Stomach (tissue), 9 donors: Measurements from ENCODE around the gene ABCF2. TPM values are rescaled to one million over a fixed set of nuclear protein-coding genes. Genes with fewer than 3 reads are reported as not detected.
A peak's percentile ranks its signal among the peaks of the same experiment; 100 is the strongest.

Source experiments
- DNase-seq, 2 donors: peaks; one replicate each; pipeline versions ENCODE4 v3.0.0 to v3.0.0-alpha.2; 2013 to 2019
- H3K27ac ChIP-seq, 5 donors: fragments of 200-600 bp in 4 of 5; sonication (generic) in 4 of 5; one replicate each; pipeline ENCODE4 v1.5.1; 2013 to 2019; ENCODE audit warnings: mild to moderate bottlenecking in 1 of 5, moderate library complexity in 1 of 5
- H3K27me3 ChIP-seq, 3 donors: fragments of 200-600 bp; sonication (generic); one replicate each; pipeline ENCODE4 v1.5.1; 2017 to 2019; ENCODE audit warnings: mixed run types in 1 of 3
- H3K36me3 ChIP-seq, 4 donors: fragments of 200-600 bp; sonication (generic); 1 replicate in 3 of 4; 2 replicates in 1 of 4; pipeline ENCODE4 v1.5.1; 2016 to 2019
- H3K4me1 ChIP-seq, 4 donors: fragments of 200-600 bp; sonication (generic); one replicate each; pipeline ENCODE4 v1.5.1; 2016 to 2019
- H3K4me3 ChIP-seq, 4 donors: fragments of 200-600 bp; sonication (generic) in 3 of 4; one replicate each; pipeline ENCODE4 v1.5.1; 2016 to 2019; ENCODE audit warnings: mild to moderate bottlenecking in 1 of 4
- H3K9me3 ChIP-seq, 4 donors: fragments of 200-600 bp; sonication (generic); one replicate each; pipeline ENCODE4 v1.5.1; 2016 to 2019
- EP300 ChIP-seq: sonication (generic); formaldehyde crosslinking; IDR thresholded peaks from one replicate; pipeline ENCODE4 v1.6.1; 2017; ENCODE audit warnings: antibody characterized with exemption
- POLR2A ChIP-seq, 4 donors: fragments of 450-650 bp; IDR thresholded peaks; one replicate each; pipeline ENCODE4 v1.6.1; 2016; ENCODE audit warnings: antibody characterized with exemption in 4 of 4, control low read depth in 2 of 4, mild to moderate bottlenecking in 1 of 4, moderate library complexity in 1 of 4
- POLR2AphosphoS5 ChIP-seq, 3 donors: sonication (generic); formaldehyde crosslinking; IDR thresholded peaks; one replicate each; pipeline ENCODE4 v1.6.1; 2016; ENCODE audit warnings: antibody characterized with exemption in 3 of 3
- WGBS, 5 donors: extraction: QIAGEN DNeasy Blood & Tissue Kit in 3 of 5; methylation state at CpG; one replicate each; pipeline versions ENCODE4 v1.1.5 to v1.1.7; 2013 to 2018; 5-methylcytosine and 5-hydroxymethylcytosine counted together
- intact Hi-C: fragments of 100-400 bp; cut with DNase I; formaldehyde crosslinking; loops from one replicate; pipeline ENCODE4 v1.15.1; 2023; ENCODE audit warnings: low total_unique reads
- polyA plus RNA-seq, 3 donors: library from polyadenylated mRNA; stranded (reverse); fragments of 200-250 nt; gene quantifications; one replicate each; pipeline ENCODE4 v1.2.3, GENCODE V29; 2013
- total RNA-seq, 5 donors: library from RNA; depleted of rRNA; stranded (reverse); fragments of >200 nt; gene quantifications; one replicate each; pipeline versions ENCODE4 v1.1.0 to v1.2.3, GENCODE V29; 2014 to 2016
- TF ChIP-seq, protein P1 (sequence below), 7 experiments: fragments of 450-650 bp in 4 of 7; fragments of 200-600 bp in 3 of 7; sonication (generic) in 3 of 7; IDR thresholded peaks; one replicate each; pipeline ENCODE4 v1.5.1; 2016 to 2019; ENCODE audit warnings: antibody characterized with exemption in 7 of 7, control low read depth in 2 of 7, mild to moderate bottlenecking in 1 of 7
- donor health status: healthy with polysubstance abuse.
- donor health status: Bipolar disorder and iron deficiency.
- donor health status: healthy.

Gene ABCF2
- total and polyA plus RNA-seq, 8 donors: 5.2 to 28.0 (median 15.2) TPM

DNA sequence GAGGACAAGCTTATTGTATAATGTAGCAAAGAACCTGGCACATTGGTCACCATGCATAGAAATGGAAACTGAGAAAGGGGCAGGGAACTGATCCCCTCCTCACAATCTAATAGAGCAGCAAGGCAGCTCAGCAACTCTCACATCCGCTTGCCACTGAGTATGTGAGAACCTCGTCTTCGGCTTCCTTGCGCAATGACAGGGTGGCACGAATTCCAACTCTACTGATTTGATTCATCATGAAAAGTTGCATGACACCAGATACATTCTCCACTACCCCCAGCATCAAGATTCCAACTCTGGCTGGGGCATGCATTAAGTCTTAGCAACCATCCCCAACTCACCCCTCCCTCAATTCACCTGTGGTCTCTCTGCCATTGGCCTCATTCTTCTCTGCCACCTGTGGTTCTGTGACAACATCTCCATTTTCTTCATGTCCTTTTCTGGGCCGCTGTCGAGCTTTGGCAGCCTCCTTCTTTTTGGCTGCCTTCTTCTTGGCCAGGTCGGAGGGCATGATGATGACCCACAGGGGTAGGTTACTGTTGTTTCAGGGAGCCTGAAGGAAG, 976 bp downstream of the ABCF2 start:
- H3K4me3 ChIP-seq: peak overlapping the region; percentile 68 to 99 (median 89)
- H3K9me3 ChIP-seq: no peaks in the 10 kb centered on the region
- DNase-seq: no peak
- intact Hi-C loops: no loop called here
- H3K4me1 ChIP-seq: peaks cover 19 to 34% (median 28%) of the 10 kb centered on the region in 4 donors
- H3K27ac ChIP-seq: peak overlapping the region in 3 of 5 donors; percentile 83 to 91 (median 87)
- TF ChIP-seq, protein P1, sequence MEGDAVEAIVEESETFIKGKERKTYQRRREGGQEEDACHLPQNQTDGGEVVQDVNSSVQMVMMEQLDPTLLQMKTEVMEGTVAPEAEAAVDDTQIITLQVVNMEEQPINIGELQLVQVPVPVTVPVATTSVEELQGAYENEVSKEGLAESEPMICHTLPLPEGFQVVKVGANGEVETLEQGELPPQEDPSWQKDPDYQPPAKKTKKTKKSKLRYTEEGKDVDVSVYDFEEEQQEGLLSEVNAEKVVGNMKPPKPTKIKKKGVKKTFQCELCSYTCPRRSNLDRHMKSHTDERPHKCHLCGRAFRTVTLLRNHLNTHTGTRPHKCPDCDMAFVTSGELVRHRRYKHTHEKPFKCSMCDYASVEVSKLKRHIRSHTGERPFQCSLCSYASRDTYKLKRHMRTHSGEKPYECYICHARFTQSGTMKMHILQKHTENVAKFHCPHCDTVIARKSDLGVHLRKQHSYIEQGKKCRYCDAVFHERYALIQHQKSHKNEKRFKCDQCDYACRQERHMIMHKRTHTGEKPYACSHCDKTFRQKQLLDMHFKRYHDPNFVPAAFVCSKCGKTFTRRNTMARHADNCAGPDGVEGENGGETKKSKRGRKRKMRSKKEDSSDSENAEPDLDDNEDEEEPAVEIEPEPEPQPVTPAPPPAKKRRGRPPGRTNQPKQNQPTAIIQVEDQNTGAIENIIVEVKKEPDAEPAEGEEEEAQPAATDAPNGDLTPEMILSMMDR (IDR thresholded peaks at IDR 0.05): no peak
- TF ChIP-seq EP300: no peak
- TF ChIP-seq POLR2AphosphoS5 (IDR thresholded peaks at IDR 0.05): no peak
- no peak for TF ChIP-seq POLR2A (IDR thresholded peaks at IDR 0.05)
- 51 to 60% (median 59%) methylated on average over 8 of the region's 8 CpGs for WGBS, 5 donors
- no peaks in the 10 kb centered on the region for H3K27me3 ChIP-seq
- H3K36me3 ChIP-seq: peaks cover 35 to 45% (median 40%) of the 10 kb centered on the region in 4 donors

GRCh38 chr7:151223728-151224127, 3.3 kb downstream of the ABCF2 start:
- TF ChIP-seq POLR2A (IDR thresholded peaks at IDR 0.05): no peak
- no peak for TF ChIP-seq POLR2AphosphoS5 (IDR thresholded peaks at IDR 0.05)
- no peak for TF ChIP-seq EP300
- TF ChIP-seq, protein P1 (IDR thresholded peaks at IDR 0.05): no peak
- Histone ChIP-seq H3K9me3 (no peaks in the 10 kb centered on the region), H3K27me3 (no peaks in the 10 kb centered on the region), H3K36me3 (peaks cover 52 to 68% (median 64%) of the 10 kb centered on the region in 4 donors), H3K4me1 (peaks cover 19 to 34% (median 28%) of the 10 kb centered on the region in 4 donors), H3K4me3 (no peak overlapping the region), H3K27ac (no peak overlapping the region)
- 90 to 95% (median 93%) methylated on average over 14 of the region's 14 CpGs for WGBS, 5 donors
- intact Hi-C loops: no loop called here
- DNase-seq: no peak

DNA sequence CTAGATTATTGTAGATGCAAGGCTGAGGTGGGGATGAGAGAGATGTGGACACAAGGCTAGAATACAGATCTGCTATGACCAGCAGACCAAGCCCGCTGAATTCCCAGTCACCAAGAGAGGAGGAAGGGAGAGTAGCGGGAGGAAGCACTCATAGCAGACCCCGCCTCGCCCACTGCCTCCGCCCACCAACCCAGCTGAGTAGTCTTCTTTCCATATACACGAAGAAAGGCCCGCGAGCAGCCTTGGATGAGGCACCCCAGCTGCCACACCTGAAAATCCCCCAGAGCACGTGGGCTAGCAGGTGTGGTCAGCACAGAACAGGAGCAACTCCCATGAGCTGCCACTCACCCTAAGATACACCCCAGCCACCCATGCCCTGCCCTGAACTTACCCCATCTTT, 8.8 kb downstream of the ABCF2 start:
- no peaks in the 10 kb centered on the region for H3K9me3 ChIP-seq
- no peak overlapping the region for H3K4me3 ChIP-seq
- H3K36me3 ChIP-seq: peaks cover 79 to 100% (median 100%) of the 10 kb centered on the region in 4 donors
- intact Hi-C loops: no loop called here
- DNase-seq: no peak
- H3K4me1 ChIP-seq: no peaks in the 10 kb centered on the region
- WGBS, 5 donors: 89 to 95% (median 93%) methylated on average over 9 of the region's 9 CpGs
- no peak overlapping the region for H3K27ac ChIP-seq
- no peaks in the 10 kb centered on the region for H3K27me3 ChIP-seq
- TF ChIP-seq EP300 (no peak), POLR2A (IDR thresholded peaks at IDR 0.05) (no peak), POLR2AphosphoS5 (IDR thresholded peaks at IDR 0.05) (no peak)
- TF ChIP-seq, protein P1 (IDR thresholded peaks at IDR 0.05): no peak

GRCh38 chr7:151215396-151215795, 11.6 kb downstream of the ABCF2 start:
- intact Hi-C loops: no loop called here
- no peaks in the 10 kb centered on the region for H3K9me3 ChIP-seq
- 92 to 98% (median 95%) methylated on average over 5 of the region's 5 CpGs for WGBS, 5 donors
- no peak overlapping the region for H3K4me3 ChIP-seq
- peaks cover 57 to 87% (median 84%) of the 10 kb centered on the region in 4 donors for H3K36me3 ChIP-seq
- DNase-seq: no peak
- H3K27ac ChIP-seq: no peak overlapping the region
- H3K27me3 ChIP-seq: no peaks in the 10 kb centered on the region
- TF ChIP-seq EP300 (no peak), POLR2AphosphoS5 (IDR thresholded peaks at IDR 0.05) (no peak), POLR2A (IDR thresholded peaks at IDR 0.05) (no peak)
- TF ChIP-seq, protein P1 (IDR thresholded peaks at IDR 0.05): no peak
- no peaks in the 10 kb centered on the region for H3K4me1 ChIP-seq
